ENCODE measurements around the gene RTF2. TPM values are rescaled to one million over a fixed set of nuclear protein-coding genes. Genes with fewer than 3 reads are reported as not detected.

RTF2 gene
- total RNA-seq, 1 donor from 2014 or later: 79.9 TPM

GRCh38 chr20:56422824-56423189 lies 45.6 kb upstream of the RTF2 start:
- Mint-ChIP-seq H3K36me3 (ENCODE audit: low read depth, unreplicated experiment) (no peaks in the 10 kb centered on the region), H3K9me3 (ENCODE audit: unreplicated experiment) (no peaks in the 10 kb centered on the region), H3K4me3 (ENCODE audit: unreplicated experiment) (no peak overlapping the region), H3K4me1 (ENCODE audit: unreplicated experiment) (peaks cover 35% of the 10 kb centered on the region), H3K27ac (ENCODE audit: unreplicated experiment) (no peak overlapping the region), H3K27me3 (ENCODE audit: unreplicated experiment) (peaks cover 1% of the 10 kb centered on the region)
- TF ChIP-seq, protein P1, sequence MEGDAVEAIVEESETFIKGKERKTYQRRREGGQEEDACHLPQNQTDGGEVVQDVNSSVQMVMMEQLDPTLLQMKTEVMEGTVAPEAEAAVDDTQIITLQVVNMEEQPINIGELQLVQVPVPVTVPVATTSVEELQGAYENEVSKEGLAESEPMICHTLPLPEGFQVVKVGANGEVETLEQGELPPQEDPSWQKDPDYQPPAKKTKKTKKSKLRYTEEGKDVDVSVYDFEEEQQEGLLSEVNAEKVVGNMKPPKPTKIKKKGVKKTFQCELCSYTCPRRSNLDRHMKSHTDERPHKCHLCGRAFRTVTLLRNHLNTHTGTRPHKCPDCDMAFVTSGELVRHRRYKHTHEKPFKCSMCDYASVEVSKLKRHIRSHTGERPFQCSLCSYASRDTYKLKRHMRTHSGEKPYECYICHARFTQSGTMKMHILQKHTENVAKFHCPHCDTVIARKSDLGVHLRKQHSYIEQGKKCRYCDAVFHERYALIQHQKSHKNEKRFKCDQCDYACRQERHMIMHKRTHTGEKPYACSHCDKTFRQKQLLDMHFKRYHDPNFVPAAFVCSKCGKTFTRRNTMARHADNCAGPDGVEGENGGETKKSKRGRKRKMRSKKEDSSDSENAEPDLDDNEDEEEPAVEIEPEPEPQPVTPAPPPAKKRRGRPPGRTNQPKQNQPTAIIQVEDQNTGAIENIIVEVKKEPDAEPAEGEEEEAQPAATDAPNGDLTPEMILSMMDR (IDR thresholded peaks at IDR 0.05; ENCODE audit: unreplicated experiment): no peak
- no peak for DNase-seq (ENCODE audit: low spot score)

DNA sequence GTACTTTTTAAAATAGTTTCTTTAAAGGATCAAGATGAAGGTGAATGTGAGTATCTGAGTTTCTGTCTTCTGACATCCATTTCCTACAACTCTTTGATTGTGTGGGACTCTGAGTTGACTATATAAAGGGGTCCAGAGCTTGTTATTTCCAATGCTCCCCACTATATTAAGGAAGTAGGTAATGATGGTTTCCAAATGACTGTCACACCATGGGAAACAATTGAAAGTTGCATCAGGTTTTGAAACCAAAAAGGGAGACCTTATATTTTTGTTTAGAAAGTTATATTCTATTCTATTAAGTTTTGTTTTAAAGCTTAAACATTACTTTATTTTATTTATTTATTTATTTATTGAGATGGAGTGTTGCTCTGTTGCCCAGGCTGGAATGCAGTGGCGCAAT lies 45.2 kb upstream of the RTF2 start:
- Mint-ChIP-seq H3K4me3 (ENCODE audit: unreplicated experiment) (no peak overlapping the region), H3K36me3 (ENCODE audit: low read depth, unreplicated experiment) (no peaks in the 10 kb centered on the region), H3K27ac (ENCODE audit: unreplicated experiment) (no peak overlapping the region), H3K27me3 (ENCODE audit: unreplicated experiment) (peaks cover 1% of the 10 kb centered on the region), H3K4me1 (ENCODE audit: unreplicated experiment) (peaks cover 34% of the 10 kb centered on the region), H3K9me3 (ENCODE audit: unreplicated experiment) (no peaks in the 10 kb centered on the region)
- no peak for DNase-seq (ENCODE audit: low spot score)
- TF ChIP-seq, protein P1 (IDR thresholded peaks at IDR 0.05; ENCODE audit: unreplicated experiment): no peak

GRCh38 chr20:56423886-56424285 lies 44.5 kb upstream of the RTF2 start:
- H3K4me3 Mint-ChIP-seq (ENCODE audit: unreplicated experiment): no peak overlapping the region
- H3K4me1 Mint-ChIP-seq (ENCODE audit: unreplicated experiment): peaks cover 29% of the 10 kb centered on the region
- TF ChIP-seq, protein P1 (IDR thresholded peaks at IDR 0.05; ENCODE audit: unreplicated experiment): no peak
- no peaks in the 10 kb centered on the region for H3K9me3 Mint-ChIP-seq (ENCODE audit: unreplicated experiment)
- no peak for DNase-seq (ENCODE audit: low spot score)
- no peak overlapping the region for H3K27ac Mint-ChIP-seq (ENCODE audit: unreplicated experiment)
- H3K36me3 Mint-ChIP-seq (ENCODE audit: low read depth, unreplicated experiment): no peaks in the 10 kb centered on the region
- H3K27me3 Mint-ChIP-seq (ENCODE audit: unreplicated experiment): peaks cover 1% of the 10 kb centered on the region

- Mint-ChIP-seq H3K36me3 (ENCODE audit: low read depth, unreplicated experiment) (peaks cover 4% of the 10 kb centered on the region), H3K27ac (ENCODE audit: unreplicated experiment) (no peak overlapping the region), H3K4me1 (ENCODE audit: unreplicated experiment) (peaks cover 35% of the 10 kb centered on the region), H3K27me3 (ENCODE audit: unreplicated experiment) (peaks cover 3% of the 10 kb centered on the region), H3K9me3 (ENCODE audit: unreplicated experiment) (no peaks in the 10 kb centered on the region), H3K4me3 (ENCODE audit: unreplicated experiment) (no peak overlapping the region)
- no peak for DNase-seq (ENCODE audit: low spot score)
- TF ChIP-seq, protein P1 (IDR thresholded peaks at IDR 0.05; ENCODE audit: unreplicated experiment): no peak
Measured at GRCh38 chr20:56424931-56425330, 43.5 kb upstream of the RTF2 start.

DNA sequence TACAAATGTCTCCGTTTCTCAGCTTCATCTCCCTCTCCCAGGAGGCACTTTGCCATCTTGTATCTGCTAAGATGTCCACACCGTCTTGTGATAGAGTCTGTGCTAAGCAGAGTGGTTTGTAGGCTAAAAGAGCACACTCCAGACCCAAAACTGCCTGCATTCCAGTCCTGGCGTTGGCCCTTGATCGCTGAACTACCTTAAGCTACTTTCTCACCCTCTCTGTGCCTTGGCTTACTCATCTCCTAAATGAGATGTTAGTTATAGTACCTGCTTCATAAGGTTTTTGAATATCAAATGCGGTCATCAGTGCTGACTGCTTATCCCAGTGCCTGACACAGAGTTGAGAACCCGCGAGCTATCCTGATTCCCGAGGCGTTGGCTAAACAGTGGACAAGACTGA lies 42.4 kb upstream of the RTF2 start:
- TF ChIP-seq, protein P1 (IDR thresholded peaks at IDR 0.05; ENCODE audit: unreplicated experiment): no peak
- no peak overlapping the region for H3K27ac Mint-ChIP-seq (ENCODE audit: unreplicated experiment)
- peaks cover 32% of the 10 kb centered on the region for H3K4me1 Mint-ChIP-seq (ENCODE audit: unreplicated experiment)
- H3K36me3 Mint-ChIP-seq (ENCODE audit: low read depth, unreplicated experiment): peaks cover 4% of the 10 kb centered on the region
- H3K9me3 Mint-ChIP-seq (ENCODE audit: unreplicated experiment): no peaks in the 10 kb centered on the region
- H3K27me3 Mint-ChIP-seq (ENCODE audit: unreplicated experiment): peaks cover 3% of the 10 kb centered on the region
- DNase-seq (ENCODE audit: low spot score): no peak
- no peak overlapping the region for H3K4me3 Mint-ChIP-seq (ENCODE audit: unreplicated experiment)

Data from endothelial cell (in vitro differentiated cells).